ENCODE data around the gene TEDDM1. TPM values are rescaled to one million over a fixed set of nuclear protein-coding genes. Genes with fewer than 3 reads are reported as not detected.
"Not testable (repeated sequence)": the region's sequence is repeated elsewhere in the genome, so short reads cannot be mapped to it uniquely, and the experiment has no call there.

The TEDDM1 gene
- total RNA-seq, 3 donors from 2014 or later (not counting 1 experiment from before 2014, with no cell fraction given): not detected

GRCh38 chr1:182383037-182383661 is 17.3 kb downstream of the TEDDM1 start:
- no peak overlapping the region for H3K27ac ChIP-seq (ENCODE audit: low read length)
- no peaks in the 10 kb centered on the region for H3K27me3 ChIP-seq (ENCODE audit: control insufficient read depth, insufficient read depth, low read length)
- no peaks in the 10 kb centered on the region for H3K4me1 Mint-ChIP-seq
- peaks cover 33% of the 10 kb centered on the region for H3K36me3 Mint-ChIP-seq
- H3K36me3 ChIP-seq (ENCODE audit: control insufficient read depth, insufficient read depth, low read length): peaks cover 51% of the 10 kb centered on the region
- no peaks in the 10 kb centered on the region for H3K27me3 Mint-ChIP-seq (ENCODE audit: low read depth in 2 of 2)
- DNase-seq (no peak), ATAC-seq (no peak)
- WGBS (ENCODE audit: insufficient coverage): 74% methylated on average over 4 of the region's 4 CpGs
- H3K27ac Mint-ChIP-seq: peak overlapping the region in 1 of 2 donors; percentile 11
- no peaks in the 10 kb centered on the region for H3K9me3 Mint-ChIP-seq
- no peak for TF ChIP-seq CTCF (IDR thresholded peaks at IDR 0.05)
- H3K4me1 ChIP-seq (ENCODE audit: control insufficient read depth, insufficient read depth, low read length): no peaks in the 10 kb centered on the region
- H3K9me3 ChIP-seq (ENCODE audit: control insufficient read depth, insufficient read depth, low read length): no peaks in the 10 kb centered on the region
- H3K4me3 Mint-ChIP-seq: no peak overlapping the region
- intact Hi-C loops (cut with micrococcal nuclease): no loop called here
- no peak overlapping the region for H3K4me3 ChIP-seq (ENCODE audit: low read length)

GRCh38 chr1:182381962-182382819 is 18.3 kb downstream of the TEDDM1 start:
- Histone ChIP-seq H3K27ac (ENCODE audit: low read length) (no peak overlapping the region), H3K9me3 (ENCODE audit: control insufficient read depth, insufficient read depth, low read length) (no peaks in the 10 kb centered on the region), H3K27me3 (ENCODE audit: control insufficient read depth, insufficient read depth, low read length) (no peaks in the 10 kb centered on the region), H3K36me3 (ENCODE audit: control insufficient read depth, insufficient read depth, low read length) (peaks cover 41% of the 10 kb centered on the region), H3K4me1 (ENCODE audit: control insufficient read depth, insufficient read depth, low read length) (no peaks in the 10 kb centered on the region), H3K4me3 (ENCODE audit: low read length) (no peak overlapping the region)
- H3K27me3 Mint-ChIP-seq (ENCODE audit: low read depth in 2 of 2): no peaks in the 10 kb centered on the region
- no peaks in the 10 kb centered on the region for H3K4me1 Mint-ChIP-seq
- H3K4me3 Mint-ChIP-seq: no peak overlapping the region
- WGBS (ENCODE audit: insufficient coverage): 93% methylated on average over 8 of the region's 9 CpGs
- intact Hi-C loops (cut with micrococcal nuclease): no loop called here
- peak overlapping the region; percentile 11 to 39 for H3K27ac Mint-ChIP-seq
- DNase-seq: no peak
- H3K36me3 Mint-ChIP-seq: peaks cover 25% of the 10 kb centered on the region
- TF ChIP-seq CTCF (IDR thresholded peaks at IDR 0.05): no peak
- no peaks in the 10 kb centered on the region for H3K9me3 Mint-ChIP-seq
- ATAC-seq: no peak

DNA sequence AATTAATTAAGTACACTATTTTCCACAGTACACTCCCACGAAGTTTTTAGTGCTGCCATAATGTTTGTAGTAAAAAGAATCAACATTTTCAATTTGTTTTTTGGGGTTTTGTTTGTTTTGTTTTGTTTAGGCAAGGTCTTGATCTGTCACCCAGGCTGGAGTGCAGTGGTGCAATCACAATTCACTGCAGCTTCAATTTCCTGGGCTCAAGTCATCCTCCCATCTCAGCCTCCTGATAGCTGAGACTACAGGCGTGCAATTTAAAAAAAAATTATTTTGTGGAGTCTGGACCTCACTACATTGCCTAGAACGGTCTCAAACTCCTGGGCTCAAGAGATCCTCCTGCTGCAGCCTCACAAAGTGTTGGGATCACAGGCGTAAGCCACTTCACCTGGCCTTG is 20.3 kb downstream of the TEDDM1 start:
- no peaks in the 10 kb centered on the region for H3K4me1 Mint-ChIP-seq
- Histone ChIP-seq H3K9me3 (ENCODE audit: control insufficient read depth, insufficient read depth, low read length) (no peaks in the 10 kb centered on the region), H3K36me3 (ENCODE audit: control insufficient read depth, insufficient read depth, low read length) (peaks cover 23% of the 10 kb centered on the region), H3K27ac (ENCODE audit: low read length) (no peak overlapping the region), H3K4me3 (ENCODE audit: low read length) (no peak overlapping the region), H3K27me3 (ENCODE audit: control insufficient read depth, insufficient read depth, low read length) (no peaks in the 10 kb centered on the region), H3K4me1 (ENCODE audit: control insufficient read depth, insufficient read depth, low read length) (no peaks in the 10 kb centered on the region)
- WGBS (ENCODE audit: insufficient coverage): 95% methylated on average over 3 of the region's 4 CpGs
- no peak for DNase-seq
- intact Hi-C loops (cut with micrococcal nuclease): no loop called here
- H3K36me3 Mint-ChIP-seq: peaks cover 9% of the 10 kb centered on the region
- H3K27me3 Mint-ChIP-seq (ENCODE audit: low read depth in 2 of 2): no peaks in the 10 kb centered on the region
- H3K27ac Mint-ChIP-seq: no peak overlapping the region
- no peak overlapping the region for H3K4me3 Mint-ChIP-seq
- no peaks in the 10 kb centered on the region for H3K9me3 Mint-ChIP-seq
- TF ChIP-seq CTCF (IDR thresholded peaks at IDR 0.05): no peak
- ATAC-seq: no peak

- H3K4me1 ChIP-seq (ENCODE audit: control insufficient read depth, insufficient read depth, low read length); H3K9me3 Mint-ChIP-seq; H3K27me3 ChIP-seq (ENCODE audit: control insufficient read depth, insufficient read depth, low read length); ATAC-seq; H3K27me3 Mint-ChIP-seq (ENCODE audit: low read depth in 2 of 2); H3K4me3 ChIP-seq (ENCODE audit: low read length); intact Hi-C loops (cut with micrococcal nuclease); H3K4me3 Mint-ChIP-seq; H3K36me3 Mint-ChIP-seq; H3K9me3 ChIP-seq (ENCODE audit: control insufficient read depth, insufficient read depth, low read length); DNase-seq; H3K27ac ChIP-seq (ENCODE audit: low read length); H3K27ac Mint-ChIP-seq; H3K4me1 Mint-ChIP-seq: not testable (repeated sequence)
- WGBS (ENCODE audit: insufficient coverage): 96% methylated on average over 7 of the region's 7 CpGs
- H3K36me3 ChIP-seq (ENCODE audit: control insufficient read depth, insufficient read depth, low read length): peaks cover 21% of the 10 kb centered on the region
Observed at GRCh38 chr1:182379781-182380180, 20.7 kb downstream of the TEDDM1 start.
